Nephron progenitor cell (in vitro differentiated cells): ENCODE measurements around the gene CFAP77.

Source experiments
- DNase-seq: peaks from one replicate; pipeline ENCODE4 v3.0.0; 2021
- H3K27ac Mint-ChIP-seq: 2 replicates; pipeline ENCODE4 v1.8.0; 2021; ENCODE audit warnings: mild to moderate bottlenecking, moderate library complexity, mixed read lengths
- H3K27me3 Mint-ChIP-seq: 2 replicates; pipeline ENCODE4 v1.8.0; 2021; ENCODE audit warnings: mild to moderate bottlenecking, low read depth, mixed read lengths; ENCODE audit not compliant: poor library complexity
- H3K36me3 Mint-ChIP-seq: 2 replicates; pipeline ENCODE4 v1.8.0; 2021; ENCODE audit warnings: low read depth, mixed read lengths
- H3K4me1 Mint-ChIP-seq: 2 replicates; pipeline ENCODE4 v1.8.0; 2021; ENCODE audit warnings: mixed read lengths
- H3K4me3 Mint-ChIP-seq: 2 replicates; pipeline ENCODE4 v1.8.0; 2021; ENCODE audit warnings: mild to moderate bottlenecking, moderate library complexity, mixed read lengths
- H3K9me3 Mint-ChIP-seq: 2 replicates; pipeline ENCODE4 v1.8.0; 2021; ENCODE audit warnings: mild to moderate bottlenecking, moderate library complexity, mixed read lengths
- TF ChIP-seq, protein P1 (sequence below): fragments of 200-600 bp; sonication (generic); IDR thresholded peaks from 2 replicates; pipeline ENCODE4 v1.5.0; 2021; ENCODE audit warnings: antibody characterized with exemption

Gene CFAP77

DNA sequence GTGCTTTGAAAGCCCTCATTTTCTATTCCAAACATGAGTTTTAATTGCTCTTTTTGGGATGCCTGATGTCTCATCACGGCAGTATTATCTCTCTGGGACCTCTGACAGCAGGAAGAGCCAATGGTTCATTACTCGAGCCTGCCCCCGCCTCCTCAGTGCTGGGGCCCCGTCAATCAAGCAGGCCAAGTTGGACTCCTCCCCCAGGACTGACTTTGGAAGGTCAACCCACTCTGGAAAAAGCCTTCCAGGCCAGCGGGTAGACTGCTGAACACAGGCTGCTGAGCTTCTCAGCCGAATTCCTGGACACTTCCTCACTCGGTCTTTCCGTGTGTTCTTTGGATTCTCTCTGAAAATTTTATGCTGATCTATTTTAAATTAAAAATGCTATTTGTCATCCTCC is 162.9 kb downstream of the CFAP77 start:
- Mint-ChIP-seq H3K27me3 (peaks cover 66% of the 10 kb centered on the region), H3K4me3 (no peak overlapping the region), H3K27ac (no peak overlapping the region), H3K36me3 (no peaks in the 10 kb centered on the region), H3K9me3 (no peaks in the 10 kb centered on the region), H3K4me1 (peaks cover 43% of the 10 kb centered on the region)
- no peak for DNase-seq
- TF ChIP-seq, protein P1, sequence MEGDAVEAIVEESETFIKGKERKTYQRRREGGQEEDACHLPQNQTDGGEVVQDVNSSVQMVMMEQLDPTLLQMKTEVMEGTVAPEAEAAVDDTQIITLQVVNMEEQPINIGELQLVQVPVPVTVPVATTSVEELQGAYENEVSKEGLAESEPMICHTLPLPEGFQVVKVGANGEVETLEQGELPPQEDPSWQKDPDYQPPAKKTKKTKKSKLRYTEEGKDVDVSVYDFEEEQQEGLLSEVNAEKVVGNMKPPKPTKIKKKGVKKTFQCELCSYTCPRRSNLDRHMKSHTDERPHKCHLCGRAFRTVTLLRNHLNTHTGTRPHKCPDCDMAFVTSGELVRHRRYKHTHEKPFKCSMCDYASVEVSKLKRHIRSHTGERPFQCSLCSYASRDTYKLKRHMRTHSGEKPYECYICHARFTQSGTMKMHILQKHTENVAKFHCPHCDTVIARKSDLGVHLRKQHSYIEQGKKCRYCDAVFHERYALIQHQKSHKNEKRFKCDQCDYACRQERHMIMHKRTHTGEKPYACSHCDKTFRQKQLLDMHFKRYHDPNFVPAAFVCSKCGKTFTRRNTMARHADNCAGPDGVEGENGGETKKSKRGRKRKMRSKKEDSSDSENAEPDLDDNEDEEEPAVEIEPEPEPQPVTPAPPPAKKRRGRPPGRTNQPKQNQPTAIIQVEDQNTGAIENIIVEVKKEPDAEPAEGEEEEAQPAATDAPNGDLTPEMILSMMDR = no peak

DNA sequence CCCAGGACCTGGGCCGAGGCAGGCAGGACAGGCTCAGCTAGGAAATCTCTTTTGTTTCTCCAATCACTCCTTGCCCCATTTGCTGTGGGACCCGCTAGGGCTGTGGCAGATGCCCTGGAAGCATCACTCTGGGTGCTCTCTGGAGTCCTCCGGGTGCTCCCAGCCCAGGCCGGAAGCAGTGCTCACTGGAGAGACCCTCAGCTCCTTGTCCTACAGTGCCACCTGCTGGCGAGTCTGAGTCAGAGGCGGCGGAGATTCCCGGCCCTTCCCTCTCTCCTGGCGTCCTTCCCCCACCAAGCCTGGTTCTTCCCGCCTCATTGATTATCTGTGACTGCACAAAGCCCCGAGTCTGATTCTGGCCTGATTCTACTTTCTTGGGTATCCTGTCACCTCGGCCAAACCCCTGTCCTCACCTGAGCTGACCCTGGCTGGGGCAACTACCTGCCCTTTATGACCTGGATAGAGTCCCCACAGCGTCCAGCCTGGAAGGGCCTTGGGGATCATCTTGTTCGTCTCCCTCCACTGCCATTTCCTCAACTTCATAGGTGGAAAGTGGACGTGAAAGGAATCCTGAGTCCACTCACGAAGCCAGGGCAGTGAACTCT is 165.1 kb downstream of the CFAP77 start:
- DNase-seq = peak; percentile 92
- Mint-ChIP-seq H3K9me3 (no peaks in the 10 kb centered on the region), H3K4me3 (no peak overlapping the region), H3K36me3 (no peaks in the 10 kb centered on the region), H3K27ac (no peak overlapping the region), H3K27me3 (peaks cover 82% of the 10 kb centered on the region), H3K4me1 (peaks cover 38% of the 10 kb centered on the region)
- TF ChIP-seq, protein P1 = peak; percentile 95

DNA sequence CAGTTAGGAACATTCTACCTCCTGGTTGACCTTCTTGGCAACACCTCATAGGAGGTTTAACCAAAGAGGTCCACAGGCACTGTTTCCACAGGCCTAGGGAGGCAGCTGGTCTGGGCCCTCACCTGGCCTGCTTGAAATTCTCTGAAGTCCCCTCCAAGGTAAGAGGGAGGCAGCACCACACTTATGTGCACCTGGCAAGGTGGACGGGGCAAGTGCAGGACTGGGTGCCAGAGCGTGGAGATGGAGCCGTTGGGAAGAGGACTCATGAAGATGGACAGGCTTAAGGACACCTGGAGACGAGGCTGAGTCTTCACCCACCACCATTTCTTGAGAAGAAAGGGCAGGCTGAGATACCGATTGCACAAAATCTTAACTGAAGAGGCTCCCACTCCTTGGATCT is 165.8 kb downstream of the CFAP77 start:
- Mint-ChIP-seq H3K4me1 (peaks cover 31% of the 10 kb centered on the region), H3K4me3 (no peak overlapping the region), H3K27ac (no peak overlapping the region), H3K27me3 (peaks cover 90% of the 10 kb centered on the region), H3K9me3 (no peaks in the 10 kb centered on the region), H3K36me3 (no peaks in the 10 kb centered on the region)
- DNase-seq = no peak
- TF ChIP-seq, protein P1 = no peak

DNA sequence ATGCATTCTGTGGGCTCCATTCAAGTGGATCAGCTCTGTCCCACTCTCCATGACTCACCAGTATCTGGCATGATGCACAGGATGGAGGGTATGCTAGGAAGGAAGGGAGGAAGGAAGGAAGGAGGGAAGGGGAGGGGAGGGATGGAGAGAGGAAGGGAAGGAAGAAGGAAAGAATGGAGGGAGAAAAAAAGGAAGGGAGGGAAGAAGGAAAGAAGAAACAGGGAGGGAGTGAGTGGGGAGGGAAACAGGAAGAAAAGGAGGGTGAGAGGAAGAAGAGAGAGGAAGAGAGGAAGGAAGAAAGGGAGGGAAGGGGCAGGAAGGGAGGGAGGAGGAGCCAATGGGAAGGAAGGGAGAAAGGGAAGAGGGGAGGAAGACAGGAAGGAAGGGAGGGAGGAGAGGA is 167.1 kb downstream of the CFAP77 start:
- TF ChIP-seq, protein P1 = no peak
- Mint-ChIP-seq H3K36me3 (no peaks in the 10 kb centered on the region), H3K27me3 (peaks cover 95% of the 10 kb centered on the region), H3K4me1 (peaks cover 27% of the 10 kb centered on the region), H3K27ac (no peak overlapping the region), H3K4me3 (no peak overlapping the region), H3K9me3 (no peaks in the 10 kb centered on the region)
- DNase-seq = no peak

DNA sequence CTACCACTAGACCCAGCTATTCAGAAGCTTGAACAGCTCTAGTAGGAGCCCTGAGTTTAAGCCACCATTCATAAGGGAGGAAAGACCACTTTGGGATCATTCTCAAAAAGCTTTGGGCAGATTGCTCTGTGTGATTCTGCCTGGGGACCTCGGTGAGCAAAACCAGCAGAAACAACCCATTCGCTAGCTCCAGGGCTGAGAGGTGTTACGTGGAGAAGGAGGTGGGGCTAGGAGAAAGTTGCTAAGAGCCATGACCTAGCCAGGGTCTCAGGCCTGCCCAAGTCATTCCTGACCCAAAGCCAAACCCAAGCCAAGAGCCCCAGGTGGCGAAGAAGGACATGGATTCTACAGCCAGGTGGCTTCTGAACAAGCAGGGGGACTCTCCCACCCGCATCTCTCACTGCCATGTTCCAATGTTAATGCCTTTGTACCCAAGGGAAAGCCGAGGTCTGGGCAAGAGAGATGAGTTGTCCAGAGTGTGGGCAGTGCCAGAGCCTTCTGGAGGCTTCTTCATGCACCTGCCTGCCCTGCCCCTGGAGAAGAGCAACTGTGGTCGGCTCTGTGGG is 168.4 kb downstream of the CFAP77 start:
- TF ChIP-seq, protein P1 = no peak
- DNase-seq = no peak
- Mint-ChIP-seq H3K27me3 (peaks cover 99% of the 10 kb centered on the region), H3K27ac (no peak overlapping the region), H3K4me1 (peaks cover 15% of the 10 kb centered on the region), H3K36me3 (no peaks in the 10 kb centered on the region), H3K9me3 (no peaks in the 10 kb centered on the region), H3K4me3 (no peak overlapping the region)

DNA sequence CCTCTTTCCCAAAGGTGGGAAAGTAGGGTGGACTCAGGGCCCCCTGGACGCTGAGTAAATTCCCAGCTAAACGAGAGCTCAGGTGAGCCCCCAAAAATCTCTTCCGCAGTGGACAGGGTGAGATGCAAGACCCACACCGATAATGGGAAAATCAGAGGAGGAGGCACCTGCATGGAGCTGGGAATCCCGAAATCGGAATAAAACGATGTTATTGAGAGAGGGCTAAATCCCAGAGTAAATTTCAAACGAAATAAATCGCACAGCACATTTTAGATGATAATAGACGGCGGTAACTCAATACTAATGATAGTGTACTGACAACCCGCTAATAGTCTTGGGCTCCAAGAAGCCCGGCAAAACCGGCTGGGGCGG is 169.4 kb downstream of the CFAP77 start:
- no peaks in the 10 kb centered on the region for H3K36me3 Mint-ChIP-seq
- no peak overlapping the region for H3K27ac Mint-ChIP-seq
- H3K27me3 Mint-ChIP-seq = peaks cover 99% of the 10 kb centered on the region
- no peak overlapping the region for H3K4me3 Mint-ChIP-seq
- peaks cover 10% of the 10 kb centered on the region for H3K4me1 Mint-ChIP-seq
- TF ChIP-seq, protein P1 = no peak
- H3K9me3 Mint-ChIP-seq = no peaks in the 10 kb centered on the region
- DNase-seq = no peak
